HepG2 (cell line): ENCODE data around the gene LRRN4. TPM values are rescaled to one million over a fixed set of nuclear protein-coding genes. Genes with fewer than 3 reads are reported as not detected.

Experiments
- ATAC-seq: fragments of 200-7000 bp; cut with Tn5 transposase; 3 replicates; pipeline ENCODE4 v1.9.1; 2020; ENCODE audit warnings: mild to moderate bottlenecking, moderate library complexity
- BruUV-seq: library from RNA; stranded (reverse); fragments of 400-500 nt; replicated peaks from 2 replicates; lab custom pipeline; 2021; lab: Mats Ljungman, UMichigan
- CTCF ChIA-PET: fragments of 300-600 bp; formaldehyde crosslinking; extraction: SDS; loops from one replicate; lab custom pipeline; 2021; ENCODE audit warnings: low total read pairs, inconsistent platforms, low intra/inter-chr PET ratio; lab: Yijun Ruan, JAX
- POLR2A ChIA-PET: fragments of 350-600 bp; sonication (Branson Sonifier 250); formaldehyde crosslinking; loops from one replicate; lab custom pipeline; 2020; ENCODE audit warnings: antibody characterized with exemption, inconsistent platforms; lab: Yijun Ruan, JAX
- DNase-seq: peaks from one replicate; pipeline ENCODE4 v3.0.0-alpha.2; 2015; ENCODE audit warnings: low spot score
- FAIRE-seq: peaks from 3 replicates; lab custom pipeline; 2011; peaks lifted over from hg19 to GRCh38; lab: Jason Lieb, UNC
- H2AFZ ChIP-seq: one replicate; pipeline ENCODE4 v1.6.1; 2011; ENCODE audit warnings: low read length, inconsistent platforms
- H3K27ac ChIP-seq: fragments of 300-600 bp; 3 replicates; pipeline ENCODE4 v1.8.0; 2011; ENCODE audit warnings: mixed run types, mild to moderate bottlenecking, mixed read lengths, low read length, inconsistent platforms; ENCODE audit not compliant: insufficient read depth; ENCODE audit errors: extremely low read length
- H3K27me3 ChIP-seq, 2 experiments: fragments of 200-600 bp in 1 of 2; 2 replicates in 1 of 2; 3 replicates in 1 of 2; pipeline versions ENCODE4 v1.6.0 to v1.8.0; 2011; ENCODE audit warnings: low read length in 2 of 2, mild to moderate bottlenecking in 2 of 2, moderate library complexity in 2 of 2, inconsistent platforms in 1 of 2; ENCODE audit not compliant: insufficient read depth in 2 of 2, control insufficient read depth in 1 of 2
- H3K36me3 ChIP-seq, 2 experiments: fragments of 200-600 bp in 1 of 2; replicated peaks in 1 of 2; 2 replicates in 1 of 2; 3 replicates in 1 of 2; pipeline versions ENCODE4 v1.5.1 to v1.8.0; 2011; ENCODE audit warnings: low read length in 2 of 2, inconsistent platforms in 1 of 2; ENCODE audit not compliant: insufficient read depth in 2 of 2, control insufficient read depth in 1 of 2
- H3K4me1 ChIP-seq: 2 replicates; pipeline ENCODE4 v1.5.1; 2012; ENCODE audit warnings: low read length, inconsistent platforms; ENCODE audit not compliant: insufficient read depth
- H3K4me2 ChIP-seq: 2 replicates; pipeline ENCODE4 v1.6.0; 2011; ENCODE audit warnings: low read depth, low read length, inconsistent platforms
- H3K4me3 ChIP-seq, 3 experiments: fragments of 200-600 bp in 1 of 3; sonication (generic), shearing (Covaris generic) in 1 of 3; replicated peaks in 1 of 3; 2 replicates each; pipeline ENCODE4 v1.5.1; 2011 to 2016; ENCODE audit warnings: low read length in 3 of 3, inconsistent platforms in 2 of 3, low read depth in 2 of 3, mild to moderate bottlenecking in 2 of 3, control low read depth in 1 of 3, mixed read lengths in 1 of 3; ENCODE audit not compliant: insufficient read depth in 1 of 3
- H3K79me2 ChIP-seq: one replicate; pipeline ENCODE4 v1.6.1; 2011; ENCODE audit warnings: low read length, inconsistent platforms; ENCODE audit not compliant: insufficient read depth
- H3K9ac ChIP-seq: 2 replicates; pipeline ENCODE4 v1.6.0; 2011; ENCODE audit warnings: mild to moderate bottlenecking, low read depth, low read length, inconsistent platforms; ENCODE audit not compliant: insufficient read depth
- H3K9me3 ChIP-seq: 2 replicates; pipeline ENCODE4 v1.5.1; 2012; ENCODE audit warnings: mild to moderate bottlenecking, low read length
- H4K20me1 ChIP-seq: 2 replicates; pipeline ENCODE4 v1.6.0; 2011; ENCODE audit warnings: inconsistent platforms, mild to moderate bottlenecking, low read length, moderate library complexity; ENCODE audit not compliant: insufficient read depth
- NFIB ChIP-seq: sonication (generic); formaldehyde crosslinking; IDR thresholded peaks from 2 replicates; pipeline ENCODE4 v1.9.0; 2021; ENCODE audit warnings: missing genetic modification reagents, mild to moderate bottlenecking, borderline replicate concordance
- PAX8 ChIP-seq: sonication (generic); formaldehyde crosslinking; IDR thresholded peaks from 2 replicates; pipeline ENCODE4 v1.8.0; 2022; ENCODE audit warnings: mild to moderate bottlenecking, missing genetic modification reagents, borderline replicate concordance
- PLRG1 ChIP-seq: fragments of 450-650 bp; conservative IDR thresholded peaks from 2 replicates; pipeline ENCODE4 v1.6.1; 2016
- RAD51 ChIP-seq: fragments of 450-650 bp; IDR thresholded peaks from 2 replicates; pipeline ENCODE4 v1.6.1; 2016; ENCODE audit warnings: borderline replicate concordance
- YEATS4 ChIP-seq: sonication (generic); formaldehyde crosslinking; IDR thresholded peaks from 2 replicates; pipeline ENCODE4 v1.4.0; 2020; ENCODE audit warnings: missing genetic modification reagents, borderline replicate concordance
- ZNF350 ChIP-seq: sonication (generic); formaldehyde crosslinking; IDR thresholded peaks from 2 replicates; pipeline ENCODE4 v1.4.0; 2020; ENCODE audit warnings: mild to moderate bottlenecking, low read depth, missing genetic modification reagents, borderline replicate concordance
- ZNF619 ChIP-seq: sonication (generic); formaldehyde crosslinking; IDR thresholded peaks from 2 replicates; pipeline ENCODE4 v1.4.0; 2020; ENCODE audit warnings: mild to moderate bottlenecking, missing genetic modification reagents
- WGBS: methylation state at CpG from one replicate; pipeline ENCODE4 v1.1.6; 2017; ENCODE audit warnings: low lambda C conversion rate; 5-methylcytosine and 5-hydroxymethylcytosine counted together
- in situ Hi-C: cut with HindIII; loops from 2 replicates; pipeline ENCODE4 v1.10.0; 2017; ENCODE audit warnings: low pct_unique_long_range_greater_than_20kb; ENCODE audit not compliant: extremely low pct_ligation_motif_present
- intact Hi-C: fragments of 100-400 bp; cut with micrococcal nuclease; formaldehyde crosslinking; loops from one replicate; pipeline ENCODE4 v1.10.0; 2022; ENCODE audit not compliant: unreplicated experiment
- polyA plus RNA-seq, 8 experiments: library from polyadenylated mRNA; depleted of rRNA in 3 of 8; stranded (reverse) in 7 of 8; unstranded in 1 of 8; fragments of >200 nt; fragmentation: Illumina TruSeq in 4 of 8; extraction: Trizol in 4 of 8; gene quantifications; 2 replicates each; pipeline versions ENCODE4 v1.2.1 to v1.2.3, GENCODE V29; 2011 to 2016; ENCODE audit warnings: low read depth in 4 of 8, missing spikeins in 1 of 8, mixed read lengths in 1 of 8; ENCODE audit not compliant: insufficient read depth in 1 of 8
- total RNA-seq, 5 experiments: library from RNA; depleted of rRNA; stranded (reverse); fragments of >200 nt; fragmentation: Illumina TruSeq; extraction: Trizol; gene quantifications; 2 replicates each; pipeline ENCODE4 v1.2.3, GENCODE V29; 2016; ENCODE audit warnings: low read depth in 1 of 5
- TF ChIP-seq, protein P1 (sequence below): sonication (generic); formaldehyde crosslinking; IDR thresholded peaks from 2 replicates; pipeline ENCODE4 v1.5.0; 2020; ENCODE audit warnings: mild to moderate bottlenecking, missing genetic modification reagents
- TF ChIP-seq, protein P2 (sequence below): IDR thresholded peaks from 2 replicates; pipeline ENCODE4 v1.6.1; 2016; ENCODE audit warnings: control low read depth
- TF ChIP-seq, protein P3 (sequence below): sonication (generic); formaldehyde crosslinking; IDR thresholded peaks from 2 replicates; pipeline ENCODE4 v1.5.0; 2020; ENCODE audit warnings: missing genetic modification reagents, mild to moderate bottlenecking, borderline replicate concordance

Gene LRRN4
- total and polyA plus RNA-seq, 2 of the 13 experiments (the other 11 are each of a cell fraction or from before 2014, with no cell fraction given): 0.15 to 0.20 TPM

DNA sequence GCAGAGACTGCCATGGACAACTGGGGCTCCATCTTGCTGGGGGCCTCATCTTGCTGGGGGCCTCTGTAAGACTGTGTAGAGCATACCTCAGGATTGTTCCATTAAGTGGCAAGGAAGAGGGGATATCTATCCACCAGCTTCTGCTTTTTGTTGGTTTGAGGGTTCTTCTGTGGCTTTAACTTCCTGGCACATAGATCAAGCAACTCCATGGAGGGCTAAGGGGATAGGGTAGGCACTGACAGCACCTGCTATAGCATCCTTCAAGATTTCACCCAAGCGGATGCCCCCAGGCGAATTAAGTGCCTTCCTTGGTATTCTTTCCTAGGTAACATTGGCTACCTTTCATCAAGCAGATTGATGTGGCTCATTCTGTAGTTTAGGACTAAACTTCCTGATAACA is 3.8 kb upstream of the LRRN4 start (continued):
- TF ChIP-seq ZNF350 (no peak), NFIB (CRISPR knock-in tag) (no peak)

DNA sequence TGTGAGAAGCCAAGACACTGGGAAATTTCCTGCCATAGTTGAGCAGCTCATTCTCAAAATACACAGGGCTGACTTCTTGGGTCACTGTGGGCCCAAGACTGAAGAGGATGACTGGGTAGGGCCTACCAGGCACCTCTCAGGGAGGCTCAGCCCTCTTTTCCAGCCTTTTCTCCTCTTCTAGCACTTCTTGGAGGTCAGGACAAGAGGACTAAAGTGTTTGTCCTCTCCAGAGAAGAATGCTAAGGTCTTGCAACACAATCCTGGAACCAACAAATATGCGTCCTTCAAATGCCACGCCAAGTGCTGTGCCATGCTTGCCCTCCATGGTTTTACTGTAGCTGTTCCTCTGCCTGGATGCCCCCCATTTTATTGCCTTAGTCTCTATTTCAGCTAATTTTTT is 3.3 kb upstream of the LRRN4 start:
- ChIA-PET CTCF (no interaction called here), POLR2A (no interaction called here)
- FAIRE-seq (no peak), ATAC-seq (no peak), DNase-seq (no peak)
- in situ Hi-C loops: no loop called here
- H3K4me3 ChIP-seq: no peak overlapping the region
- H3K27ac ChIP-seq: no peak overlapping the region
- H3K9ac ChIP-seq: no peak overlapping the region
- no peak overlapping the region for H2AFZ ChIP-seq
- no TSS peak for BruUV-seq
- intact Hi-C loops: no loop called here
- H3K27me3 ChIP-seq: peaks cover 0 to 8% of the 10 kb centered on the region in 2 experiments; a peak in 1 of 5 replicates
- no peak overlapping the region for H3K4me2 ChIP-seq
- no peaks in the 10 kb centered on the region for H3K9me3 ChIP-seq
- no peak for TF ChIP-seq PLRG1
- TF ChIP-seq, protein P1, sequence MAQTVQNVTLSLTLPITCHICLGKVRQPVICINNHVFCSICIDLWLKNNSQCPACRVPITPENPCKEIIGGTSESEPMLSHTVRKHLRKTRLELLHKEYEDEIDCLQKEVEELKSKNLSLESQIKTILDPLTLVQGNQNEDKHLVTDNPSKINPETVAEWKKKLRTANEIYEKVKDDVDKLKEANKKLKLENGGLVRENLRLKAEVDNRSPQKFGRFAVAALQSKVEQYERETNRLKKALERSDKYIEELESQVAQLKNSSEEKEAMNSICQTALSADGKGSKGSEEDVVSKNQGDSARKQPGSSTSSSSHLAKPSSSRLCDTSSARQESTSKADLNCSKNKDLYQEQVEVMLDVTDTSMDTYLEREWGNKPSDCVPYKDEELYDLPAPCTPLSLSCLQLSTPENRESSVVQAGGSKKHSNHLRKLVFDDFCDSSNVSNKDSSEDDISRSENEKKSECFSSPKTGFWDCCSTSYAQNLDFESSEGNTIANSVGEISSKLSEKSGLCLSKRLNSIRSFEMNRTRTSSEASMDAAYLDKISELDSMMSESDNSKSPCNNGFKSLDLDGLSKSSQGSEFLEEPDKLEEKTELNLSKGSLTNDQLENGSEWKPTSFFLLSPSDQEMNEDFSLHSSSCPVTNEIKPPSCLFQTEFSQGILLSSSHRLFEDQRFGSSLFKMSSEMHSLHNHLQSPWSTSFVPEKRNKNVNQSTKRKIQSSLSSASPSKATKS (CRISPR knock-in tag): no peak
- TF ChIP-seq, protein P2, sequence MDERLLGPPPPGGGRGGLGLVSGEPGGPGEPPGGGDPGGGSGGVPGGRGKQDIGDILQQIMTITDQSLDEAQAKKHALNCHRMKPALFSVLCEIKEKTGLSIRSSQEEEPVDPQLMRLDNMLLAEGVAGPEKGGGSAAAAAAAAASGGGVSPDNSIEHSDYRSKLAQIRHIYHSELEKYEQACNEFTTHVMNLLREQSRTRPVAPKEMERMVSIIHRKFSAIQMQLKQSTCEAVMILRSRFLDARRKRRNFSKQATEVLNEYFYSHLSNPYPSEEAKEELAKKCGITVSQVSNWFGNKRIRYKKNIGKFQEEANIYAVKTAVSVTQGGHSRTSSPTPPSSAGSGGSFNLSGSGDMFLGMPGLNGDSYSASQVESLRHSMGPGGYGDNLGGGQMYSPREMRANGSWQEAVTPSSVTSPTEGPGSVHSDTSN (CRISPR knock-in tag): no peak
- TF ChIP-seq PAX8 (CRISPR knock-in tag): no peak
- TF ChIP-seq ZNF619 (CRISPR knock-in tag): no peak
- TF ChIP-seq, protein P3, sequence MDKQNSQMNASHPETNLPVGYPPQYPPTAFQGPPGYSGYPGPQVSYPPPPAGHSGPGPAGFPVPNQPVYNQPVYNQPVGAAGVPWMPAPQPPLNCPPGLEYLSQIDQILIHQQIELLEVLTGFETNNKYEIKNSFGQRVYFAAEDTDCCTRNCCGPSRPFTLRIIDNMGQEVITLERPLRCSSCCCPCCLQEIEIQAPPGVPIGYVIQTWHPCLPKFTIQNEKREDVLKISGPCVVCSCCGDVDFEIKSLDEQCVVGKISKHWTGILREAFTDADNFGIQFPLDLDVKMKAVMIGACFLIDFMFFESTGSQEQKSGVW: no peak
- TF ChIP-seq YEATS4: no peak
- no peak for TF ChIP-seq RAD51
- H4K20me1 ChIP-seq: no peaks in the 10 kb centered on the region
- H3K79me2 ChIP-seq: no peaks in the 10 kb centered on the region
- WGBS: 80% methylated on average over 2 of the region's 2 CpGs
- no peaks in the 10 kb centered on the region for H3K36me3 ChIP-seq
- H3K4me1 ChIP-seq: peaks cover 39% of the 10 kb centered on the region
